GM19099 (cell line): ENCODE data around the gene BAMBI.

Experiments used
- POLR2A ChIP-seq: IDR thresholded peaks from 3 replicates; pipeline ENCODE4 v1.6.1; 2011; ENCODE audit warnings: low read depth; ENCODE audit not compliant: insufficient read length; ENCODE audit errors: extremely low read depth

BAMBI gene

GRCh38 chr10:28676968-28677887, at the start of gene BAMBI:
Gene BAMBI, plus strand, starts transcription at chr10:28677521. Its CDS starts 377 bp downstream, at chr10:28677898.
- peak; percentile 75 for TF ChIP-seq POLR2A

GRCh38 chr10:28628184-28628893, 49.0 kb upstream of the BAMBI start:
- no peak for TF ChIP-seq POLR2A

GRCh38 chr10:28631896-28632583, 45.3 kb upstream of the BAMBI start:
- no peak for TF ChIP-seq POLR2A

GRCh38 chr10:28632584-28632945, 44.8 kb upstream of the BAMBI start:
- no peak for TF ChIP-seq POLR2A

GRCh38 chr10:28633750-28634149, 43.6 kb upstream of the BAMBI start:
- TF ChIP-seq POLR2A, result no peak

DNA sequence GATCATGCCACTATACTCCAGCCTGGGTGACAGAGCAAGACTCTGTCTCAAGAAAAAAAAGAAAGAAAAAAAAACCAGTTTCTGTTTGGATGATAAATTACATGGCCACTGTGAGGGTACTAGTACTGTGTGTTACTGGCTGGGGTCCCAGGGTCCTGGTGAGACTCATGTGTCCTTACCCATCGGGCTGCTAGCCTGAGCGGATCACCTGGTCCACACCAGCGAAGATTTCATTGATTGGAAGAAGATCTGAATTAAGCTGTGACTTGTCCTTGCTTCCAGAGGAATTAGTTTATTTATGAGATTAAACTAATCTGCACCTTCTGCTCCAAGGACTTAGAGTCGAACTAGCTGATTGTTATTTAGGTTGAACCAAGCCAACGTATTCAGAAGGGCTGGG, 40.0 kb upstream of the BAMBI start:
- TF ChIP-seq POLR2A, result no peak

DNA sequence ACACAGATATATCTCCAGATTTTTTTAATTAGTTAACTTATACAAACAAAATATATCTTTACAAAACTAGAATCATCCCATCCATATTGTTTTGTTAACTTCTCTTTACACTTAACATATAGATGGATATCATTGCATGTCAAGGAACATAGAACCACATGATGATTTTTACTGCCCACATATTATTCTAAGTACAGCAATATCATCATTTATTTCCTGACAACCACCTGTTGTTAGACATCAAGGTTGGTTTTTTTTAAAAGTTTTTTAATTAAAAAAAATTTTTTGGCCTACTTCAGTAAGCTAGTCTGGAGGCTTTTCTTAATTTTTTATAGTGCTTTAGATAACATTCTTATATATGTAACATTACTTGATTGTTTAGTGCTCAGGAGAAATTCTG, 38.9 kb upstream of the BAMBI start:
- TF ChIP-seq POLR2A, result no peak

DNA sequence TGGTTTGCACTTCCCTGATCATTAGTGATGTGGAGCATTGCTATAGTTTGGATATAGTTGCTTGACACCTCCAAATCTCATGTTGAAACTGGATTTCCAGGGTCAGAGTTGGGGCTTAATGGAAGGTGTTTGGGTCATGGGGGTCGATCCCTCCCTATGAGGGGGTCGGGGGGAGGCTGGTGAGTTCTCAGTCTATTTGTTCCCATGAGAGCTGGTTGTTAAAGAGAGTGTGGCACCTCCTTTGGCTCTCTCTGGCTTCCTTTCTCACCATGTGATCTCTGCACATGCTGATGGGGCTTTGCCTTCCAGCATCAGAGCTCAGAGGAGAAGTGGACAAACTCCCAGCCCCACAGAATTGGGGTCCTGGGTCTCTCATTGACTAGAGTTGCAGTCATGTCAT, 36.8 kb upstream of the BAMBI start:
- TF ChIP-seq POLR2A, result no peak

DNA sequence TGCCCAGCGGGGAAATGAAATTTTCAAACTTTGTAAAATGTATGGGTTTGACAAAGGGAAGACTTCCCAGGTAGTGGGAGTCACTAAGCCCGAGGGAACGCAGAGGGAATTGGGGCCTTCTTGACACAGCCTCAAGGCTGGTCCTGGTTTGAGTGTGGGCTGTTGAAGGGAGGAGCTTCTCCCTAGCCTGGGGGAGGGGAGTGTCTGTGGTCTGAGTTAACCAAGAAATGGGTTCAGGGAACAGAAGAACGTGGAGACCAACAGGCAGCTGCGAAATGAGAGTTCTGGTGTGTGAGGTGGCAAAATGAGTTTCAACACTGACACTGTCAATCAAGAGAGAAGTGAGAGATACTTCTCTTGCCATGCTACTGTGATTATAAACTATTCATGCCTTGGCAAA, 32.7 kb upstream of the BAMBI start:
- no peak for TF ChIP-seq POLR2A

GRCh38 chr10:28652106-28652505, 25.2 kb upstream of the BAMBI start:
- TF ChIP-seq POLR2A, result no peak

DNA sequence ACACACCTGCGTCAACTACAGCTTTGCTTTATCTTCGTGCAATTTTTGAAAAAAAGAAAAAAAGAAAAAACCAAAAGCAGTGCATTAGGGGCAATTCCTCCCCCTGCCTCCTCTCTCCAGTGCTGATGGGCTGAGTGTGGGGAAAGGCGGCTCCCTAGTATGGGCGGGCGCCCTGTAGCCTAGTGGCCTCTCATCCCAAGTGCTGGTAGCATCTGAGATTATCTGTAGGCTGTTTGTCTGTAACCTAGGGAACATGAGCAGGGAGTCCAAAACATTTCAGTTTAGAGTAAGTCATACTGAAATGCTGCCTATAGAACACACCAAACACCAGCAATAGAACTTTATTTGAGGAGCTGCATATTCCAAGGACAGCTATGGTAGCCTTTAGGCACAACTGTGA, 24.6 kb upstream of the BAMBI start:
- TF ChIP-seq POLR2A, result no peak

DNA sequence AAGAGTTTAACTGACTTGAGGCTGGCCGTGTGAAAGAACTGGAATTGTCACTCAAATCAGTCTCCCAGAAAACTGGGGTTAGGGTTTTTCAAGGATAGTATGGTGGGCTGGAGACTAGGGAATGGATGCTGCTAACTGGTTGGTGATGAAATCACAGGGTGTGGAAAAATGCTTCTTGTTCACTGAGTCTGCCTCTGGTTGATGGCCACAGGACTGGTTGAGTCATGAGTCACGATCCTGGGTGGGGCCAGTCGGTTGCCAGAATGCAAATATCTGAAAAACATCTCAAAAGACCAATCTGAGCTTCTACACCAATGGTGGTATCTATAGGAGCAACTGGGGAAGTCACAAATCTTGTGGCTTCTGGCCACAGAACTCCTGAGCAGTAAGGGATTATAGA, 16.3 kb upstream of the BAMBI start:
- TF ChIP-seq POLR2A, result no peak

DNA sequence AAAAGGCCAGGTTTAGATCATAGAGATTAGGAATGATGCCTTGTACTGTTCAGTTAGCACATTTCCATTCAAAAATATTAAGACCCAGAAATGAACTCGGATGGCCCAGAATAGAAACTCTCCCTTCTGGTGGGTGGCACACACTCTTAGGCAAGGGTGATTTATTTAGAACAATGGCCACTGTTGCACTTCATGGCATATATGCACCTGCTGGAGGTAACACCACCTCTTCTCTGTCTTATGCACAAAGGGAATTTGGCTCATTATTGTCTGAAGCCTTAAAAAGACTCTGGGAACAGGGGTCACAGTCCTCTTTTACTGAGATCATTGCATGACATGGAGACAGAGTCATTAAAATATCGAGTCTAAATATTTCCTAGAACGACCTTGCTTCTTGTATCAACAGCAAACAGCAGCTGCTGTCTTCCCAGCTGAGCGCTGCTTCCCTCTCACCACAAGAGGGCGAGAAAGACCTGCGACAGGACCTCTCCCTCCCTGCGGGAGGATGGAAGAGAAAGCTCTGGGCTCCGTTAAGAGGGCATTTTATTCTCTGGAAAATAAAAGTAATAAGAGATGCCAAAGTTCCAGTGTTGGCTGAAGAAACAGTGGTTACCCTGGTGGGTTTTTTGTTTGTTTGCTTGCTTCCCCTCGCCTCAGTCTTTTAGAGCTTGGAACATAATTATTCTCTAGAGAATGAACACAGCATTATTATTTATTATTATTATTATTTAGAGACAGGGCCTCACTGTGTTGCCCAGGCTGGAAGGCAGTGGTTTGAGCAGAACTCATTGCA, 13.5 kb upstream of the BAMBI start:
- TF ChIP-seq POLR2A, result no peak

DNA sequence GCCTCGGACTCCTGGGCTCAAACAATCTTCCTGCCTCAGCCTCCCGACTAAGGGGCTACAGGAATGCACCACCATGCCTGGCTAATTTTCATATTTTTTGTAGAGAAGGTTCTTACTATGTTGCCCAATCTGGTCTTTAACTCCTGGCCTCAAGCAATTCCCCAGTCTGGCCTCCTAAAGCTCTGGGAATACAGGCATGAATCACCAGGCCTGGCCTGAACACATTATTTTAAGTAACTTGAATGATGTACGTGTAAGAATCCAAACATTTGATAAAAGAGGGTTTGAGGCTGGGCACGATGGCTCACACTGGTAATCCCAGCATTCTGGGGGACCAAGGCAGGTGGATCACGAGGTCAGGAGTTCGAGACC, 13.0 kb upstream of the BAMBI start:
- no peak for TF ChIP-seq POLR2A

GRCh38 chr10:28666751-28667467, 10.4 kb upstream of the BAMBI start:
- no peak for TF ChIP-seq POLR2A
